Thoracic aorta (tissue), 2 donors: ENCODE data around the gene NAA35. TPM values are rescaled to one million over a fixed set of nuclear protein-coding genes. Genes with fewer than 3 reads are reported as not detected.
A peak's percentile ranks its signal among the peaks of the same experiment; 100 is the strongest.

ENCODE experiments used
- ATAC-seq: fragments of 150-250 bp; one replicate; pipeline ENCODE4 v1.8.0; 2017; ENCODE audit warnings: low read depth; ENCODE audit not compliant: insufficient number of reproducible peaks, low FRiP score
- DNase-seq: peaks from one replicate; pipeline ENCODE4 v3.0.0-alpha.2; 2020; ENCODE audit warnings: low spot score
- H3K27ac ChIP-seq, 2 donors: fragments of 200-600 bp; sonication (generic); 1 replicate in 1 of 2; 2 replicates in 1 of 2; pipeline ENCODE4 v1.5.1; 2016; ENCODE audit warnings: mild to moderate bottlenecking in 2 of 2, moderate library complexity in 2 of 2
- H3K27me3 ChIP-seq: fragments of 200-600 bp; sonication (generic); replicated peaks from 2 replicates; pipeline ENCODE4 v1.6.0; 2016; ENCODE audit warnings: mild to moderate bottlenecking; ENCODE audit not compliant: insufficient read depth
- H3K36me3 ChIP-seq: fragments of 200-600 bp; sonication (generic); one replicate; pipeline ENCODE4 v1.5.1; 2016
- H3K4me1 ChIP-seq, 2 donors: fragments of 200-600 bp; sonication (generic); 1 replicate in 1 of 2; 2 replicates in 1 of 2; pipeline versions ENCODE4 v1.5.1 to v1.6.0; 2016; ENCODE audit warnings: low read depth in 2 of 2, mild to moderate bottlenecking in 1 of 2; ENCODE audit not compliant: control insufficient read depth in 1 of 2
- H3K4me3 ChIP-seq: fragments of 200-600 bp; sonication (generic); 2 replicates; pipeline ENCODE4 v1.5.1; 2016; ENCODE audit warnings: mild to moderate bottlenecking
- H3K9me3 ChIP-seq: fragments of 200-600 bp; sonication (generic); 2 replicates; pipeline ENCODE4 v1.5.1; 2016
- CTCF ChIP-seq: fragments of 200-600 bp; sonication (generic); IDR thresholded peaks from one replicate; pipeline ENCODE4 v1.5.1; 2019; ENCODE audit warnings: antibody characterized with exemption
- total RNA-seq, 2 donors: library from RNA; depleted of rRNA; stranded (reverse); fragments of >200 nt; gene quantifications; one replicate each; pipeline versions ENCODE4 v1.1.0 to v1.2.3, GENCODE V29; 2016

Gene NAA35
- total RNA-seq, 2 donors from 2014 or later, result 14.3 to 14.8 TPM

DNA sequence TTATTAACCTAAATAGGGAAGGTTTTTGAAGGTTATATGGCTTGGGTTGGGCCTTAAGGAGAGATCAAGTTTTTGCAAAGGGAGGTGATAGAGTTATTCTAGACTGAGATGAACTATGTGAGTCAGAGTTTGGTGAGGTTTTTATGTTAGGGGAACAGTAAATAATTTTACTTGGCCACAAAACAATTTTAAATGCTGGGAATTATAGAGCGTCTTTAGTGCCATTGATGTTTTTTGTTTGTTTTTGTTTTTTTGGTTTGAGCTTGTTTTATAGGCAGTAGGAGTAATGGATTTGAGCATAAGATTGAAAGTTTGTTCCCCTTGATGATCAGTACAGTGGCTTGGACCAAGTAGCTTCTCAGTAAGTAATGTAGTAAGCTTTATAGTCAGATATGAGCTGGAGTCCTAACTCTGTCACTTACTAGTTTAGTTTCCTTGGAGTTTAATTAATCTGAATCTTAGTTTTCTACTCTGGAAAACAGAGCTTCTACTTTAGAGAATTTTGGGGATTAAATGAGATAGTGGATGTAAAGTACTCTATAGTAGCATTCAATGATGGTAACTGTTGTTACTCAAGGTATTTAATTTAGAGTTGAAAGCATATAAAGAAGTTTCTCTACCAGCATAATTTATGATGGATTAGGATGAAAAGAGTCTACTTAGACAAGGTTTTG lies 2.9 kb downstream of the NAA35 start:
- H3K27ac ChIP-seq, result peak overlapping the region in 1 of 2 donors; percentile 21
- TF ChIP-seq CTCF, result no peak
- no peaks in the 10 kb centered on the region for H3K9me3 ChIP-seq
- ATAC-seq (no peak), DNase-seq (no peak)
- H3K4me3 ChIP-seq, result no peak overlapping the region
- H3K27me3 ChIP-seq, result no peaks in the 10 kb centered on the region
- peaks cover 10 to 49% of the 10 kb centered on the region in 2 donors for H3K4me1 ChIP-seq
- H3K36me3 ChIP-seq, result no peaks in the 10 kb centered on the region

DNA sequence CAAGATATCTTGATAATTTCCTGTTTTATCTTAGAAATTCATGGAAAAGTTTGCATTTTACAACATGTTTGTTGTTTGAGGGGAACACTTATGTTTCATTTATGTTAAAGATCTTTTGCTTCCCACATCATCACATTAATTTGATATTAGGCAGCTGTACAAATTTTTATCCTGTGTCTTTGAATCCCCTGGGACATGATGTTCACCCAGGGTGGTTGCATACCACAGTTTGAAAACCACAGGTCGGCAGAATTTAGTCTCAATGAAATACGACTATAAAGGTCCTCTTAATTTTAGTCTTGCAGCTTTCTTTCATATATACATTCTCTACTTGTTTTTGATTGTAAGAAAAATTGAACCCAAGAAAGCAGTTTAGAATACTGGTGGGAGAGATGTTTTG lies 3.7 kb downstream of the NAA35 start:
- Histone ChIP-seq H3K27ac (no peak overlapping the region), H3K36me3 (no peaks in the 10 kb centered on the region), H3K4me1 (peaks cover 10 to 57% of the 10 kb centered on the region in 2 donors), H3K9me3 (no peaks in the 10 kb centered on the region), H3K4me3 (no peak overlapping the region), H3K27me3 (no peaks in the 10 kb centered on the region)
- no peak for DNase-seq
- ATAC-seq, result no peak
- TF ChIP-seq CTCF, result no peak

DNA sequence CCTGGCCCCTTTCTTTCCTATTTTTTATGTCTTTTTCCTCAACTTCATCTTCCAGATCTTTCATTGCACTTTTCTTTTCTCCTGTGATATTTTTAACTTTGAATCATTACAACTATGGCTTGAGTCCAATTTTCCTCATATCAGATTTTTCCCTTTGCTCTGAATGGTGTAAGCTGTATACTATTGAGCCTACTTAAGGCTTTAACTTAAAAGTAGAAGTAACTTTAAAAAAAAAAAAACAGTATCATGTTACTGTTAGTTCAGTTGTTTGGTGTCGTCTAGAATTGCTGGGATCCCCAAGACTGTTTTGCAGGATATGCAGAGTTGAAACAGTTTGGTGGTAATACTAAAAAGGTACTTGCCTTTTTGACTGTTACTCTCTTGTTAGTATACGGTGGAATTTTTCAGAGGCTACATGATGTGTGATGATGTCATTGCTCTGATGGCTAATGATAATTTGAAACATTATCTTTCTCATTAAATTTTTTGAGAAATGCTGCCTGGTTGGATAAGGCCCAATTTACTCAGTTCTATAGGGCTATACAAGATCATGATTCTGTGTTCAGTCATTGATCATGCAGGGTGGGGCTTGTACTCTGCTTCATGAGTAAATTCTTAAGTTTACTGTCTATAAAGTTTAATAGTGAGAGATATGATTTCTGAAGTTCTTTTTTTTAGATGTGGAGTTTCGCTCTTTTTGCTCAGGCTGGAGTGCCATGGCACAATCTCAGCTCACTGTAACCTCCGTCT lies 8.8 kb downstream of the NAA35 start:
- Histone ChIP-seq H3K36me3 (no peaks in the 10 kb centered on the region), H3K4me1 (peaks cover 0 to 27% of the 10 kb centered on the region in 2 donors), H3K4me3 (peak overlapping the region; percentile 12), H3K9me3 (no peaks in the 10 kb centered on the region), H3K27ac (peak overlapping the region in 1 of 2 donors; percentile 64), H3K27me3 (no peaks in the 10 kb centered on the region)
- TF ChIP-seq CTCF, result no peak
- DNase-seq, result no peak
- no peak for ATAC-seq

GRCh38 chr9:85959955-85960354 lies 19.0 kb downstream of the NAA35 start:
- TF ChIP-seq CTCF, result no peak
- H3K27ac ChIP-seq, result no peak overlapping the region
- no peak overlapping the region for H3K4me3 ChIP-seq
- DNase-seq, result no peak
- H3K9me3 ChIP-seq, result no peaks in the 10 kb centered on the region
- H3K36me3 ChIP-seq, result peaks cover 6% of the 10 kb centered on the region
- peaks cover 0 to 5% of the 10 kb centered on the region in 2 donors for H3K4me1 ChIP-seq
- H3K27me3 ChIP-seq, result no peaks in the 10 kb centered on the region
- ATAC-seq, result no peak

GRCh38 chr9:85960688-85961093 lies 19.7 kb downstream of the NAA35 start:
- no peaks in the 10 kb centered on the region for H3K27me3 ChIP-seq
- no peak for TF ChIP-seq CTCF
- peaks cover 0 to 5% of the 10 kb centered on the region in 2 donors for H3K4me1 ChIP-seq
- no peaks in the 10 kb centered on the region for H3K9me3 ChIP-seq
- ATAC-seq (no peak), DNase-seq (no peak)
- H3K27ac ChIP-seq, result no peak overlapping the region
- no peak overlapping the region for H3K4me3 ChIP-seq
- peaks cover 11% of the 10 kb centered on the region for H3K36me3 ChIP-seq
